Kidney epithelial cell (primary cell): ENCODE results near the gene TSEN54. TPM values are rescaled to one million over a fixed set of nuclear protein-coding genes. Genes with fewer than 3 reads are reported as not detected.

ENCODE experiments used
- DNase-seq: peaks from one replicate; pipeline ENCODE4 v3.0.0-alpha.2; 2010; ENCODE audit warnings: low read depth
- H3K27me3 ChIP-seq: 2 replicates; pipeline ENCODE4 v1.6.0; 2011; ENCODE audit warnings: low read length; ENCODE audit not compliant: control insufficient read depth, insufficient read depth
- H3K36me3 ChIP-seq: 2 replicates; pipeline ENCODE4 v1.5.1; 2011; ENCODE audit warnings: low read length; ENCODE audit not compliant: control insufficient read depth, insufficient read depth
- H3K4me3 ChIP-seq: 2 replicates; pipeline ENCODE4 v1.5.1; 2011; ENCODE audit warnings: low read depth, mild to moderate bottlenecking, control low read depth, low read length
- CTCF ChIP-seq: IDR thresholded peaks from 2 replicates; pipeline ENCODE4 v1.5.1; 2011; ENCODE audit warnings: mild to moderate bottlenecking, moderate library complexity, low read length, control low read depth, inconsistent platforms; ENCODE audit not compliant: insufficient read depth, poor library complexity, severe bottlenecking
- total RNA-seq: library from RNA; depleted of rRNA; stranded (reverse); fragments of >200 nt; gene quantifications from 2 replicates; pipeline ENCODE4 v1.2.3, GENCODE V29; 2015

Gene TSEN54
- total RNA-seq, 1 donor from 2014 or later: 23.5 TPM

- no peak overlapping the region for H3K4me3 ChIP-seq
- no peak for TF ChIP-seq CTCF
- no peaks in the 10 kb centered on the region for H3K36me3 ChIP-seq
- H3K27me3 ChIP-seq: no peaks in the 10 kb centered on the region
- DNase-seq: no peak
Measured at GRCh38 chr17:75486151-75486550, 30.2 kb upstream of the TSEN54 start.

GRCh38 chr17:75486951-75487350, 29.4 kb upstream of the TSEN54 start:
- no peak overlapping the region for H3K4me3 ChIP-seq
- no peak for DNase-seq
- no peak for TF ChIP-seq CTCF
- no peaks in the 10 kb centered on the region for H3K27me3 ChIP-seq
- H3K36me3 ChIP-seq: no peaks in the 10 kb centered on the region

GRCh38 chr17:75487351-75488070, 28.8 kb upstream of the TSEN54 start:
- Histone ChIP-seq H3K4me3 (no peak overlapping the region), H3K27me3 (no peaks in the 10 kb centered on the region), H3K36me3 (no peaks in the 10 kb centered on the region)
- TF ChIP-seq CTCF: no peak
- no peak for DNase-seq

- Histone ChIP-seq H3K27me3 (no peaks in the 10 kb centered on the region), H3K36me3 (no peaks in the 10 kb centered on the region), H3K4me3 (no peak overlapping the region)
- DNase-seq: no peak
- TF ChIP-seq CTCF: no peak
Measured at GRCh38 chr17:75488693-75489510, 27.4 kb upstream of the TSEN54 start.

GRCh38 chr17:75489511-75489955, 26.8 kb upstream of the TSEN54 start:
- Histone ChIP-seq H3K36me3 (no peaks in the 10 kb centered on the region), H3K27me3 (no peaks in the 10 kb centered on the region), H3K4me3 (no peak overlapping the region)
- DNase-seq: no peak
- no peak for TF ChIP-seq CTCF
